Measurements from ENCODE around the gene RNF208.

RNF208 gene

DNA sequence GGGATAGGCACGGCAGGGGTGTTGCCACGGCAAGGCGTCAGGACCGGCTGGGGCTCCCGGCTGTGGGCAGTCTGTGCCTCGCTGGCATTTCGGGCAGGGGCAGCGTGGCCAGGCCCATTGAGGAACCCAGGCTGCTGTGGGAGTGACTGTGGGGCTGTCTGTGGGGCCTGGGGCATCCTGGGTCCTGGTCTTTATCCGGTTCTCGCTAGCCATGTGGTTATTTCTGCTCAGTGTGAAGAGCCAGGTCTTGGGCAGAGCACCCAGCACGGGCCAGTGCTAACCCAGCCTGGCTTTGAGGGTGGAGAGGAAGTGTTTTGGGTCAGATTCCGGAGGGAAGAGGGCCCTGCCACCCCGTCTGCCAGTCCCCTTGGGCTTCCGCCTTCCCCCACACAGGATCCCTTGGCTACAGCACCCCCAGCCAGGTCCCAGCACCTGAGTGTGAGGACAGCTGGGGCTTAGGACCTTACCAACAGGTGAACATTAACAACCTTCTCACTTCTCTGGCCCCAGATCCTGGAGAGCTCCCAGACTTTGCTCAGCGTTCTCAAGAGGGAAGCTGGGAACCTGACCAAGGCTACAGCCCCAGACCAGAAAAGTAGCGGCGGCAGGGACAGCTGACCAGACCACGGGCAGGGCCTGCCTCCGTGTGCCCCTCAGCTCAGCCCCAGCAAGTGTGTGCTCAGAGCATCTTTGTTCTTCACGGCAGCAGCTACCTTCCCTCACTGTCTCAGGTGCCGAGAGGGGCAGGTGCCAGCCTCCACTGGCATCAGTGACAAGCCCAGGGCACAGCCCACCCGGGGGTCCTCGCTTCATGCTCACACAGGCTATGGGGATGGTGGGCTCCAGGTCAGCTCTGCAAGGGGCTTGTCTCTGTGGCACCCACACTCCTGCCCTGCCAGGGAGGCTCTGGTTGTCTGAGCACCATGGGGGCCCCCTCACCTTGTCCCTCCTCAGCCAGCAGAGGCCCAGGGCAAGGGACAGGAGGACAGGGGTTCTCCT lies 32.4 kb downstream of the RNF208 start:
- no peak for DNase-seq

DNA sequence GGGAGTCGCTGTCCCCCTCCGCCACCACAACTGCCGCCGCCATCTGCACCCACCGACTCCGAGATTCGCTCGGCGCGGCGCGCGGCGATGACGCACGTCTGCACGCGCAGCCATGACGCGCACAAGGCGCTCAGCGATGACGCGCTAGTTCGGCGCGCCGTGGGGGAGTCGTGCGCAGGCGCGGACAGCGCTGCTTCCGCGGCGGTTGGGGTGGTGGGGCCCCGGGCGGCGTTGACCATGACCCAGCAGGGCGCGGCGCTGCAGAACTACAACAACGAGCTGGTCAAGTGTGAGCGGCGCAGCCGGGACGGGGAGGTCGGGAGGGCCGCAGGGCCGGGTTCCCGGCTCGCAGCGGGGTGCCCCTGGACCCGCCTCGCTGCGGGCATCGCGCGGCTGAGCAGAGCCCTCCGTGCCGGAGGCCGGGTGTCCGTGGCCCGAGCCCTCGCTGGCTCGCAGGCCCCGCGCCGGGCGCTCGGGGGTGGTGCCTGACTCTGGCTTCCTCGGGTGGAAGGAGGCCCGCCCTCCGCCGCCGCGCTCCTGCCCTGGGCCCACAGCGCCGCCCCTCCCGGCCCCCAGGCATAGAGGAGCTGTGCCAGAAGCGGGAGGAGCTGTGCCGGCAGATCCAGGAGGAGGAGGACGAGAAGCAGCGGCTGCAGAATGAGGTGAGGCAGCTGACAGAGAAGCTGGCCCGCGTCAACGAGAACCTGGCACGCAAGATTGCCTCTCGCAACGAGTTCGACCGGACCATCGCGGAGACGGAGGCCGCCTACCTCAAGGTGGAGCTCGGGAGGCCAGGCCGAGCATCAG lies 33.3 kb downstream of the RNF208 start, which contains the start of the genes ANAPC2 and SSNA1:
ANAPC2 (minus strand) TSS at position 71 of the 807 bp plus-strand sequence; CDS start at position 43, 28 bp downstream.
SSNA1 (plus strand) TSS at position 187 of the 807 bp plus-strand sequence; CDS start at position 238, 51 bp downstream.
- DNase-seq = peak; percentile 88

DNA sequence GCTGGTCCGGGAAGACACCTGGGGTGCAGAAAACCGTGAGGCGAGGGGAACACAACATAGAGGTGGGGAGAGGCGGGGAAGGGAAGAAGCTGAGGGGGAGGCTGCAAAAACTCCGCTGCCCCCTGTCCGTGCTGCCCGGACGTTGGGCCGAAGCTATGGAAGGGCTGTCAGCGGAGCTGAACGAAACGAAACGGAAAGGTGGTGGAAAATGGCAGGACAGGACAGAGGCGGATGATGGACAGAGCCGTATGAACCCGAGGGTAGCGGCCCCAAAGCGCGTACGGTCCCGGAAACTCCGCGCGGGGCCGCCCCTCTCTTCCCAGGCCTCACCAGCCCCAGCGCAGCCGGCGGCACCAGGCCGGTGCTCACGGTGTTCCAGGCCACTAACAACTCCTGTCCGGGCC lies 34.0 kb downstream of the RNF208 start:
- no peak for DNase-seq

DNA sequence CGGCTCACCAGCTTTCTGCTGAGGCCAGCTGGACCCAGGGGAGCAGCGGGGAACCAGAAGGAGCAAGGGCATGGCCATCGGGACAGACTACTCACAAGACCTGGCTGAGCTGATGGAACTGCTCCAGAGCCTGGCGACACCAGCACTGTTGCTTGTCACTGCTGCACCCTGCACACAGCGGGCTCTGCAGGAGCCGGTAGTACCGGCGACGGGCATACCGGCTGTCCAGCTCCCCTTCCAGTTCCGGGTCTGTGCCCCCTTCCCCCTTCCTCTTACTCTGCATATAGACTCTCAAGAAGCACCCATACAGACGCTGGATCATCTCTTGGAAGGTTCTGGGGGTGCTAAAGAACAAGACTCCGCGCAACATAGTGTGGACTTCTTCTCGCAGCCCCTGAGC lies 34.7 kb downstream of the RNF208 start:
- no peak for DNase-seq

- DNase-seq = no peak
Observed at GRCh38 chr9:137186385-137186784, 35.7 kb downstream of the RNF208 start.

DNA sequence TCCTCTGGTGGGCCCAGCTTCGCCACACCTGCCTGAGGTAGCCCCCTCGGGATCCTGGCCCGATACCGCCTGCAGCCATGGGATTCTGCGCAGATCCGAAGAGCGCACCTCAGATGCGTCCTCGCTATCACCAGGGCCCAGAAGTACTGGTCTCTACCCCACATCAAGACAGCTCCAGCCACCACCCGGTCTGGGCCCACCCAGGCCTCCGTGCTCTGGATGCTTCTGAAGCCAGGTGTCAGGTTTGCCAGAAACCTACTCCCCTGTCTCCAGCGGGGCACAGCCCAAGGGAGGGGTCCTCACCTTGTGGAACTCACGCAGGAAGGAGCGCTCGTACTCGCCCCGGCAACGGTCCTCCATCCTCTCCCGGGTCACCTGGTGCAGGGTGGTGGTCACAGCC lies 36.1 kb downstream of the RNF208 start:
- no peak for DNase-seq

DNA sequence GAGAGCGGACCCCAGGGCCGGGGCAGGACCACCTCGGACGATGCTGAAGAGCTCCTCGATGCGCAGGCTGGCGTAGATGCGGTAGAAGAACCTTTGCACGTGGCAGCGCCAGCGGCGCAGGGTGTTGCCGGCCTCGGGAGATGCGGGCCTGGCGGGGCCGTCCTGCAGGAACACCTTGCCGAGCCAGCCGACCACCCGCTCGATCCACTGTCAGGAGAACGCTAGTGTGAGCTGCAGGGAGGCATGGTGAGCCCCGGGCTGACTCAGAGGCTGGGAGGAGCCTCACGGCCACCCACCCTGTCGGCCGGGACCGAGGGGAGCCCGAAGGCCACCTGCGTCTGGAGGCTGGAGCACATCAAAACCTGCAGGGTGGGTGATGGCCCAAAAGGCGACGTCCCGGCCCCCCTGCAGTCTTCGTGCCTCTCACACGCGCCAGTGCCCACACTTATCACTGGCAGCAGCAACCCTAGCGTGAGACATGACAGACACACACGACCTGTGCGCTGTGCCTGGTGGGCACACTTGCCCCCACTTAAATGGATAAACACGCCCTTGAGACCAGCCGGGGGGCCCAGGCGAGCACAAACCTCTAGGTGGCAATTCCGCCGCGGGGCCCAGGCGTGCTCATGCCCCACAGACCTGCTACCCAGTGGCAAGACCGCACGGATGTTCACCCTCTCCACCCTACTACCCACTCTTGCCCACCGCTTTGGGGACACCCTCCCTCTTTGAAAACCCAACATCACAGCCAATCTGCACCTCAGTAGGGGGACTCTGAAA lies 37.0 kb downstream of the RNF208 start:
- DNase-seq = no peak

DNA sequence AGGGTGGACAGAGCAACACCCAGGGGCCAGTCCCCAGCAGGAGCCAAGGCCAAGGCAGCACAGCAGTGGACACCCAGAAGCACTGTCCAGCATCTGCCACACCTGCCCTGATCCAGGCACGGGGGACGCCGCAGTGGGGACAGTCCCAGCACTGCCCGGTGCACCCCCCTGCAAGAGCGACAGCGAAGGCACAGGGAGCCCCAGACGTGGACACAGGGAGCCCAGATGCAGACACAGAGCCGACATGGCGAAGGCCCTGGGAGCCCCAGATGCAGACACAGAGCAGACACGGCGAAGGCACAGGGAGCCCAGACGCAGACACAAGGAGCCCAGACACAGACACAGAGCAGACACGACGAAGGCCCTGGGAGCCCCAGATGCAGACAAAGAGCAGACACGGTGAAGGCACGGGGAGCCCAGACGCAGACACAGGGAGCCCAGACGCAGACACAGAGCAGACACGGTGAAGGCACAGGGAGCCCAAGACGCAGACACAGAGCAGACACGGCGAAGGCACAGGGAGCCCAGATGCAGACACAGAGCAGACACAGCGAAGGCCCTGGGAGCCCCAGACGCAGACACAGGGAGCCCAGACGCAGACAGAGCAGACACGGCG lies 38.0 kb downstream of the RNF208 start:
- DNase-seq = no peak

DNA sequence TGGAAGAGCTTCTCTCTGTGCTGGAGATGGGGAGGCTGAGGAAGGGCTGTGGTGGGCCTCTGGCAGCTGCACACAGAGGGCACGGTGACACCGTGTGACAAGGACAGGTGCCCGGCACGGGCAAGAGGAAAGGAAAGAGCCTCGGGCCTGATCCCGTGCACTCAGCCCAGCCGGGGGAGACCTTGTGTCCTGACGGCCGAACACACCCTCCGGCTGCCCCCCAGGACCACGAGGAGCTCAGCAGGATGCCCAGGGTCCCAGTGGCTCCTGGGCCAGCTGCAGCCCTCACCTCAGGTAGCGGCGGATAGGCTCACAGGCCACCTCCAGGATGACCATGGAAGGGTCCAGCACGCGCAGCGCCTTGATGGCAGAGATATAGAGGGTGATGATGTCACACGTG lies 39.2 kb downstream of the RNF208 start:
- DNase-seq = no peak

- DNase-seq = no peak
Observed at GRCh38 chr9:137181680-137182079, 40.4 kb downstream of the RNF208 start.

DNA sequence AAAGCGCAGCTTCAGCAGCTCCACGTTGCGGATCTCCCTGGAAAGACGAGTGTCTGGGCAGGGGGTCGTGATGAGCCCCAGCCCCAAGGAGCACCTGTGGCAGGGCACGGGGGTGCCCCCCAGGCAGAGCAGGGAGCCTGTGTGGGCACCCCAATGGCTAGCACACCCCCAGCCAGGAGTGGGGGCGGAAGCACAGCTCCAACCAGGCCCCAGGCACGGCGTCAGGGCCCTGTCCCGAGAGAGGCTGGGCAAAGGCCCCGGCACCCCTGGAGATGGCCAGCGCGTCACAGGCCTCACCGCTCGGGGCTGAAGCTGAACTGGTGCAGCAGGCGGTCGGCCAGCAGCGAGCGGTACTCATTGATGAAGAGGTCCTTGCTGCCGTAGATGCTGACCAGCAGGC lies 41.5 kb downstream of the RNF208 start:
- DNase-seq = no peak

- no peak for DNase-seq
Observed at GRCh38 chr9:137179761-137180160, 42.3 kb downstream of the RNF208 start.

GRCh38 chr9:137178939-137179630 lies 43.0 kb downstream of the RNF208 start:
- no peak for DNase-seq

DNA sequence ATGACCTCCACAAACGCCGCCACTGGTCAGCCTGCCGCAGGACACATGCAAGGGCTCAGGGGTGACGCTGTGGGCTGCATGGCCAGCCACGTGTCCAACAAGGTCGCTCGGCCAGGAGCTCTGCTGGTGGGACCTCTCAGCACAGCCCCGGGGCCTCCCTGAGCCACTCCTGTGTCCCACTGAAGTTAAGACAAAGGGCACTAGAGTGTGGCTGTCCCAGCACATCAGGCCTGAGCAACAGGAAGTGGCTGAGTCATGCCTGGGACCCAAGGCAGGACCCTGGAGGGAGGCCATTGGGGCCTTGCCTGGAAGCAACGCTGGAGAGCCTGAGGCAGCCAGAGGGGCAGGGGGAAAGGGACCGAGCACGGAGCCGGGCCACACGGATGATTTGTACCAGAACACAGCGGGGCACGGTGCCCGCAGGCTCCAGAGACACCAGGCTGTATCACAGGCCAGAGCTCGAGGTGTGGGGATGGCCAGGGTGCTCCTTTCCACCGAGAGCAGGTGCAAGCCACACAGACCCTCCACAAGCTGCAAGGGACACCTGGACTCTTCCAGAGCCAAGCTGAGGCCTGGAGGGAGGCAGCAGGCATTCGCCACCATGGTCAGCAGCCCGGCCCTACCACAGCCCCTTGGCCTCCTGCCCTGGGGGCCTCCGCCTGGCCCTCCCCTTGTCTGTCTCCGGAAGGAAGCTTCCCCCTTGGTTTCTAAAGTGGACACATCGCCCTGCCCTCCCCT lies 43.7 kb downstream of the RNF208 start:
- DNase-seq = no peak

DNA sequence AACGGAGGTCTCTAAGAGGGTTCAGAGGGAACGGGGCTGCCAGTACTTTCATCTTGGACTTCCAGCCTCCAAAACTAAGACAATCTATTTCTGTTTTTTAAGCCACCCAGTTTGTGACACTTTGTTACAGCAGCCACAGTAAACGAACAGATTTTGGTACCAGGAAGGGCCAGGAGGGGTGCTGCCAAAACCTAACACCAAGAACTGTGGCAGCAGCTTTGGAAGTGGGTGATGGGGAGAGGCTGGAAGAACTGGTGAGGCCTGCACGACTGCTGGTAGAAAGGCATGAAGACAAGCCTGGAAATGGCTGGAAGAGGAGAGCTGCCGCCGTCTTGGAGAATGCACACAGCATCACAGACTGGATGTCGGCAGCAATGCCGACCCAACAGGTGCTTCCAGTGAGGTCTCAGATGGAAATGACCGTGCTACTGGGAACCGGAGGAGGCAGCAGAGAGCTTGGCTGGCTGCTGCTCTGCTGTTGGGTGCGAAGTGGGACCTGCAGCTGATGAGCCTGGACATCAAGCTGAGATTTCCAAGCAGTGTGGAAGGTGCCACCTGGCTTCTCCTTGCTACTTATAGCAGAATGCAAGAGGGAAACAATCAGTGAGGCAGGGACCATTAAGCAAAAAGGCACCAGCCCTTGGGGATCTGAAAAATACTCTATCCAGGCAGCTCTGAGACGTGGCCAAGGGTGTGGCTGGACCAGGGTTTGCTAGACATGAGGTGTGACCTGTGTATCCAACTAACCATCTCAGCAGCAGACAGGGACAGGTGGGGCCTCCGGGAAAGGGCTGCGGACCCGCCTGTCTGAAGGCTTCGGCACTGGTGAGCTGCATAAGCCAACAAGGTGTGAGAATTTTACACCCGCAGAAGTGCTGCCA lies 45.5 kb downstream of the RNF208 start:
- no peak for DNase-seq

GRCh38 chr9:137175345-137175961 lies 46.6 kb downstream of the RNF208 start:
- DNase-seq = no peak

DNA sequence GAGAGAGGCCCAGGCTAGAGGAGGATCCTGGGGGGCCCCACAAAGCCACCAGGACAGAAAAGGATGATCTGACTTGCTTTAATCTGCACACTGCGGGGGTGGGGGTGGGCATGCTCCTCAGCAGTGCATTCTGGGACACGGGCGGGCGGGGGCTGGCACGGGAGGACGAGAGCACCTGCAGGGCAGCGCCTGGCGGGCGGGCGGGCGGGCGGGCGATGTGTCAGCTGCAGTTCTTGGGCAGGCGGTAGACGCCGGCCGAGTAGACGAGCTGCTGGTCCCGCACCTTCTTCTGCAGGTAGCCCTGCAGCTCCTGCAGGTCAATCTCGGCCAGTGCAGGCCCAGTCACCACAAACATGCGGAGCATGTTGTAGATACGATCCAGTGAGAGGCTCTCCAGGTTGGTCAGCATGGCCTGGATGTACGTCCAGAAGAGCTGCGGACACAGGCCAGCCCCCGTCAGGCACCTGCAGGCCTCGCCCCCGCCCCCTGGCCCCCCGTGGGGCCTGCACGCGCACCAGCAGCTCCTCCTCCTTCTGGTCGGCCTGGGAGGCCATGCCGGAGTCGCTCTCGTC lies 47.2 kb downstream of the RNF208 start:
- no peak for DNase-seq

DNA sequence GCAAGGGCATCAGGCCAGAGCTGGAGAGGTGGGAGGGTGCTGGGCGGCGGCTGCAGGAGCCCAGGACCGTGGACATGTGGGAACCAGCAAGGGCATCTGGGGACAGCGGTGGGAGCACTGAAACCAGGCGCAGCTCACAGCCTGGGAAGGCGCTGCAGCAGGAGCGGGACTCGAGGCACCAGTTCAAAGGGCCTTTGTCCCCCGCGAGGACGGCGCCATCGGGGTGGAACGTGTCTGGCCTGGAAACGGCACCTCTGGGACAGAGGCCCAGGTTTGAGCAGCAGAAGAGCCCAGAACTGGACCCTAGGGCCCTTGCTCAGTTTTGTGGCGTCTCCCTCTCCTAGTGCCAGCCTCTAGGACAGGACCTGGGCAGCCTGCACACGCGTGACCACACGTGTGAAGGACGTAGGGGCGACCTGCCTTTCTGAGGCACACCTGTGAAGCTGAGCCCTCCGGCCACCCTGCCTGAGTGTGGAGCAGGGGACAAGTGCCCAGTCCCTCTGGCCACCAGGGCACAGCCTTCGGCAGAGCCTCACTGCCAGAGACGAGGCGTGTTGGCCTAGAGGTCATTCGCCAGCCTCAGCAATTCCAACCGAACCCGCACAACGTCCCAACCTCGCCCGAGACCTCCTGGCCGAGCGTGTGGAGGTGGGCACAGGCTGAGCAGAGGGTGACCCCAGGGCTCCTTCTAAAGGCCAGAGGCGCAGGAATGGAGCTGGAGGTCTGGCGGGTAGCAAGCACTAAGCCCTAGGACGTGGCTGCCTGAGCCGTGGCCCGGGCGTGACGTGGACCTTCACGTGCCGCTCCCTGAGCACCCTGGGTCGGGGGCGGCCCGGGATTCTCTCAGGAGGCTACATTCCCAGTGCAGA lies 48.0 kb downstream of the RNF208 start:
- DNase-seq = no peak

Data from NCI-H510A (cell line).